ENCODE measurements around the gene HOXA9.

GRCh38 chr7:27214239-27214950, 49.1 kb upstream of the HOXA9 start:
- no peak for TF ChIP-seq MAX (IDR thresholded peaks at IDR 0.05; ENCODE audit: low read depth, low read length)
- TF ChIP-seq CTCF (IDR thresholded peaks at IDR 0.05; ENCODE audit: low read depth, low read length), result no peak
- TF ChIP-seq MYC (IDR thresholded peaks at IDR 0.05; ENCODE audit: low read depth, low read length), result no peak

Measured in NB4 (cell line).